GM23338 (cell line): ENCODE measurements around the gene ZNF214. TPM values are rescaled to one million over a fixed set of nuclear protein-coding genes. Genes with fewer than 3 reads are reported as not detected.

ENCODE experiments used
- ATAC-seq: fragments of 200-7000 bp; cut with Tn5 transposase; 3 replicates; pipeline ENCODE4 v1.9.1; 2020
- DNase-seq: peaks from one replicate; pipeline ENCODE4 v3.0.0-alpha.2; 2015; ENCODE audit warnings: low spot score
- H2AFZ ChIP-seq: fragments of 200-600 bp; sonication (generic); 2 replicates; pipeline ENCODE4 v1.8.0; 2016; ENCODE audit warnings: antibody characterized with exemption, mild to moderate bottlenecking, moderate library complexity
- H3F3A ChIP-seq: fragments of 200-600 bp; sonication (generic); replicated peaks from 2 replicates; pipeline ENCODE4 v1.8.0; 2017; ENCODE audit warnings: antibody characterized with exemption, mixed run types, low read depth
- H3K27ac ChIP-seq: fragments of 200-600 bp; sonication (generic); 2 replicates; pipeline ENCODE4 v1.6.1; 2016; ENCODE audit warnings: low read depth
- H3K27me3 ChIP-seq: fragments of 200-600 bp; sonication (generic); 2 replicates; pipeline ENCODE4 v1.8.0; 2016; ENCODE audit warnings: mild to moderate bottlenecking, mixed run types, moderate library complexity; ENCODE audit not compliant: insufficient read depth
- H3K36me3 ChIP-seq: fragments of 200-600 bp; sonication (generic); 2 replicates; pipeline ENCODE4 v1.8.0; 2016; ENCODE audit warnings: mild to moderate bottlenecking; ENCODE audit not compliant: insufficient read depth
- H3K4me1 ChIP-seq: fragments of 200-600 bp; sonication (generic); 2 replicates; pipeline ENCODE4 v1.8.0; 2016; ENCODE audit warnings: mild to moderate bottlenecking, moderate library complexity; ENCODE audit not compliant: insufficient read depth
- H3K4me2 ChIP-seq: fragments of 200-600 bp; sonication (generic); 2 replicates; pipeline ENCODE4 v1.7.1; 2017; ENCODE audit warnings: mixed run types
- H3K4me3 ChIP-seq: fragments of 200-600 bp; sonication (generic); 2 replicates; pipeline ENCODE4 v1.6.1; 2016; ENCODE audit warnings: mixed run types
- H3K79me2 ChIP-seq: fragments of 200-600 bp; sonication (generic); replicated peaks from 2 replicates; pipeline ENCODE4 v1.8.0; 2017; ENCODE audit warnings: mild to moderate bottlenecking; ENCODE audit not compliant: insufficient read depth
- H3K9me2 ChIP-seq: fragments of 200-600 bp; sonication (generic); 2 replicates; pipeline ENCODE4 v1.8.0; 2017; ENCODE audit not compliant: insufficient read depth
- H4K20me1 ChIP-seq: fragments of 200-600 bp; sonication (generic); replicated peaks from 2 replicates; pipeline ENCODE4 v1.8.0; 2017; ENCODE audit warnings: mild to moderate bottlenecking; ENCODE audit not compliant: insufficient read depth
- H3K27ac Mint-ChIP-seq: 2 replicates; pipeline ENCODE4 v1.8.0; 2020; ENCODE audit warnings: inconsistent platforms, mild to moderate bottlenecking, moderate library complexity, mixed read lengths
- H3K27me3 Mint-ChIP-seq: 3 replicates; pipeline ENCODE4 v1.8.0; 2022; ENCODE audit warnings: low read depth, mild to moderate bottlenecking, moderate library complexity, mixed read lengths, inconsistent platforms; ENCODE audit not compliant: insufficient read depth, poor library complexity
- H3K36me3 Mint-ChIP-seq: 3 replicates; pipeline ENCODE4 v1.8.0; 2021; ENCODE audit warnings: low read depth, mild to moderate bottlenecking, inconsistent platforms, moderate library complexity, mixed read lengths
- H3K4me1 Mint-ChIP-seq: 3 replicates; pipeline ENCODE4 v1.8.0; 2020; ENCODE audit warnings: mild to moderate bottlenecking, inconsistent platforms, mixed read lengths
- H3K4me3 Mint-ChIP-seq: 3 replicates; pipeline ENCODE4 v1.8.0; 2021; ENCODE audit warnings: moderate library complexity, mild to moderate bottlenecking, inconsistent platforms, mixed read lengths
- H3K9me3 Mint-ChIP-seq: 3 replicates; pipeline ENCODE4 v1.8.0; 2020; ENCODE audit warnings: moderate library complexity, mild to moderate bottlenecking, inconsistent platforms, mixed read lengths
- CTCF ChIP-seq, 2 experiments: fragments of 200-600 bp in 1 of 2; sonication (generic) in 1 of 2; conservative IDR thresholded peaks; 2 replicates each; pipeline versions ENCODE4 v1.5.1 to v1.6.1; 2016 to 2017; ENCODE audit warnings: antibody characterized with exemption in 2 of 2, low read depth in 2 of 2, mild to moderate bottlenecking in 2 of 2, moderate library complexity in 1 of 2
- ETS1 ChIP-seq: IDR thresholded peaks from 2 replicates; pipeline ENCODE4 v1.6.1; 2016; ENCODE audit warnings: antibody characterized with exemption
- EZH2 ChIP-seq: fragments of 200-600 bp; sonication (generic); IDR thresholded peaks from one replicate; pipeline ENCODE4 v1.8.0; 2017; ENCODE audit warnings: antibody characterized with exemption, mild to moderate bottlenecking, low read depth; ENCODE audit not compliant: unreplicated experiment
- EZH2phosphoT487 ChIP-seq: fragments of 200-600 bp; sonication (generic); IDR thresholded peaks from one replicate; pipeline ENCODE4 v1.8.1; 2018; ENCODE audit warnings: antibody characterized with exemption; ENCODE audit not compliant: unreplicated experiment
- NANOG ChIP-seq: IDR thresholded peaks from 2 replicates; pipeline ENCODE4 v1.6.1; 2016; ENCODE audit warnings: antibody characterized with exemption, borderline replicate concordance
- REST ChIP-seq: IDR thresholded peaks from one replicate; pipeline ENCODE4 v1.6.1; 2018; ENCODE audit warnings: antibody characterized with exemption; ENCODE audit not compliant: unreplicated experiment
- STAT1 ChIP-seq: IDR thresholded peaks from one replicate; pipeline ENCODE4 v1.6.1; 2016; ENCODE audit warnings: antibody characterized with exemption; ENCODE audit not compliant: unreplicated experiment
- ZNF114 ChIP-seq: fragments of 250-450 bp; sonication (Bioruptor Pico); IDR thresholded peaks from 2 replicates; pipeline ENCODE4 v1.5.0; 2020; ENCODE audit warnings: mild to moderate bottlenecking, moderate library complexity
- ZNF331 ChIP-seq: fragments of 250-450 bp; sonication (Bioruptor Pico); IDR thresholded peaks from 2 replicates; pipeline ENCODE4 v1.5.0; 2020; ENCODE audit warnings: low read depth, mild to moderate bottlenecking, moderate library complexity
- ZNF462 ChIP-seq: fragments of 250-450 bp; sonication (Bioruptor Pico); IDR thresholded peaks from 2 replicates; pipeline ENCODE4 v1.5.0; 2020; ENCODE audit warnings: mild to moderate bottlenecking, moderate library complexity
- polyA plus RNA-seq: library from polyadenylated mRNA; unstranded; fragments of >200 nt; fragmentation: Nextera tagmentation; extraction: Ambion mirVana; gene quantifications from 2 replicates; pipeline ENCODE4 v1.2.1, GENCODE V29; 2016
- total RNA-seq: library from RNA; depleted of rRNA; stranded (reverse); fragments of >200 nt; shearing (Covaris generic); gene quantifications from 2 replicates; pipeline ENCODE4 v1.2.3, GENCODE V29; 2014

Gene ZNF214
- total and polyA plus RNA-seq, 2 experiments from 2014 or later = 2.4 to 4.3 TPM

- no peak for TF ChIP-seq ZNF462 (CRISPR knock-in tag)
These were observed 51.3 kb downstream of the ZNF214 start (continued) for GRCh38 chr11:6968816-6969215.

GRCh38 chr11:6962673-6963072 is 57.5 kb downstream of the ZNF214 start:
- Histone ChIP-seq H3K36me3 (no peaks in the 10 kb centered on the region; the same call in 1 of the 2 replicates), H3K4me3 (no peak overlapping the region), H3K4me2 (no peak overlapping the region), H3K4me1 (no peaks in the 10 kb centered on the region), H2AFZ (no peak overlapping the region), H3K9me2 (no peaks in the 10 kb centered on the region), H3K79me2 (no peaks in the 10 kb centered on the region), H3K27ac (no peak overlapping the region), H3F3A (no peaks in the 10 kb centered on the region), H4K20me1 (peaks cover 5% of the 10 kb centered on the region; the same call in 1 of the 2 replicates), H3K27me3 (no peaks in the 10 kb centered on the region)
- Mint-ChIP-seq H3K27ac (peak overlapping the region; percentile 66; the same call in 1 of the 2 replicates), H3K4me1 (0 out of 3 replicates have a peak, but pooled peaks cover 3% of the 10 kb centered on the region), H3K9me3 (peaks cover 10% of the 10 kb centered on the region; the same call in 2 of the 3 replicates), H3K27me3 (no peaks in the 10 kb centered on the region), H3K4me3 (no peak overlapping the region), H3K36me3 (peaks cover 11% of the 10 kb centered on the region; the same call in 2 of the 3 replicates)
- no peak for DNase-seq
- ATAC-seq = no peak
- TF ChIP-seq EZH2 (no peak), ETS1 (no peak), ZNF331 (CRISPR knock-in tag) (no peak), NANOG (no peak), STAT1 (no peak), CTCF (conservative IDR thresholded peaks at IDR 0.05; ENCODE audit: low read depth in 2 of 2) (no peak), EZH2phosphoT487 (no peak), ZNF114 (CRISPR knock-in tag) (no peak), REST (no peak)
